Mesenchymal stem cell (in vitro differentiated cells and primary cell): ENCODE results near the gene CCDC158.

Experiments
- DNase-seq: peaks from one replicate; pipeline ENCODE4 v3.0.0-alpha.2; 2013
- H2AFZ ChIP-seq: one replicate; pipeline ENCODE4 v1.6.1; 2013; ENCODE audit warnings: low read depth, mild to moderate bottlenecking, control low read depth, inconsistent platforms, low read length, moderate library complexity
- H2AK5ac ChIP-seq: 2 replicates; pipeline ENCODE4 v1.6.1; 2013; ENCODE audit warnings: low read length, moderate library complexity, mild to moderate bottlenecking, inconsistent platforms; ENCODE audit not compliant: severe bottlenecking
- H2BK120ac ChIP-seq: one replicate; pipeline ENCODE4 v1.6.1; 2013; ENCODE audit warnings: low read depth, mild to moderate bottlenecking, inconsistent platforms, low read length, moderate library complexity
- H2BK12ac ChIP-seq, 2 experiments: one replicate each; pipeline ENCODE4 v1.6.1; 2013; ENCODE audit warnings: inconsistent platforms in 2 of 2, low read length in 2 of 2, mild to moderate bottlenecking in 2 of 2, moderate library complexity in 2 of 2, control low read depth in 1 of 2
- H2BK15ac ChIP-seq: one replicate; pipeline ENCODE4 v1.6.1; 2013; ENCODE audit warnings: mild to moderate bottlenecking, low read depth, inconsistent platforms; ENCODE audit not compliant: poor library complexity, severe bottlenecking
- H2BK5ac ChIP-seq: 2 replicates; pipeline ENCODE4 v1.6.1; 2013; ENCODE audit warnings: low read depth, mild to moderate bottlenecking, low read length, control low read depth, inconsistent platforms; ENCODE audit not compliant: poor library complexity, severe bottlenecking
- H3K14ac ChIP-seq, 2 experiments: one replicate each; pipeline ENCODE4 v1.6.1; 2013; ENCODE audit warnings: inconsistent platforms in 2 of 2, low read length in 2 of 2, control low read depth in 1 of 2, mild to moderate bottlenecking in 1 of 2, moderate library complexity in 1 of 2
- H3K18ac ChIP-seq, 2 experiments: one replicate each; pipeline ENCODE4 v1.6.1; 2013; ENCODE audit warnings: inconsistent platforms in 2 of 2, low read length in 2 of 2, control low read depth in 1 of 2, low read depth in 1 of 2, mild to moderate bottlenecking in 1 of 2
- H3K23ac ChIP-seq, 2 experiments: one replicate each; pipeline ENCODE4 v1.6.1; 2013; ENCODE audit warnings: inconsistent platforms in 2 of 2, low read length in 2 of 2, mild to moderate bottlenecking in 2 of 2, moderate library complexity in 2 of 2, control low read depth in 1 of 2
- H3K27ac ChIP-seq: 2 replicates; pipeline ENCODE4 v1.5.1; 2013; ENCODE audit warnings: mild to moderate bottlenecking, moderate library complexity, low read length, control low read depth, inconsistent platforms; ENCODE audit not compliant: poor library complexity, severe bottlenecking
- H3K27me3 ChIP-seq, 2 experiments: 2 replicates each; pipeline versions ENCODE4 v1.6.1 to v1.7.0; 2013; ENCODE audit warnings: low read length in 2 of 2, mild to moderate bottlenecking in 2 of 2, moderate library complexity in 2 of 2, control low read depth in 1 of 2, inconsistent platforms in 1 of 2; ENCODE audit not compliant: control insufficient read depth in 1 of 2, insufficient read depth in 1 of 2
- H3K36me3 ChIP-seq, 2 experiments: 2 replicates each; pipeline versions ENCODE4 v1.6.1 to v1.7.0; 2013; ENCODE audit warnings: low read length in 2 of 2, control low read depth in 1 of 2, inconsistent platforms in 1 of 2, low read depth in 1 of 2, mild to moderate bottlenecking in 1 of 2; ENCODE audit not compliant: insufficient read depth in 2 of 2, control insufficient read depth in 1 of 2
- H3K4ac ChIP-seq, 2 experiments: one replicate each; pipeline ENCODE4 v1.6.1; 2013; ENCODE audit warnings: inconsistent platforms in 2 of 2, low read length in 2 of 2, mild to moderate bottlenecking in 2 of 2, moderate library complexity in 2 of 2, control low read depth in 1 of 2, low read depth in 1 of 2
- H3K4me1 ChIP-seq: 2 replicates; pipeline ENCODE4 v1.6.1; 2013; ENCODE audit warnings: low read depth, low read length, control low read depth; ENCODE audit not compliant: control insufficient read depth, insufficient read depth
- H3K4me2 ChIP-seq: 2 replicates; pipeline ENCODE4 v1.6.1; 2013; ENCODE audit warnings: low read length, mild to moderate bottlenecking, inconsistent platforms; ENCODE audit not compliant: poor library complexity, severe bottlenecking
- H3K4me3 ChIP-seq, 2 experiments: 2 replicates each; pipeline versions ENCODE4 v1.5.1 to v1.7.0; 2013; ENCODE audit warnings: low read length in 2 of 2, mild to moderate bottlenecking in 2 of 2, control low read depth in 1 of 2, low read depth in 1 of 2; ENCODE audit not compliant: insufficient read depth in 1 of 2
- H3K79me1 ChIP-seq: replicated peaks from 2 replicates; pipeline ENCODE4 v1.6.1; 2013; ENCODE audit warnings: mild to moderate bottlenecking, control low read depth, low read length, inconsistent platforms; ENCODE audit not compliant: poor library complexity, severe bottlenecking
- H3K9ac ChIP-seq: 2 replicates; pipeline ENCODE4 v1.7.0; 2013; ENCODE audit warnings: mild to moderate bottlenecking, low read length, moderate library complexity
- H3K9me3 ChIP-seq: 2 replicates; pipeline ENCODE4 v1.7.0; 2013; ENCODE audit warnings: mild to moderate bottlenecking, low read length; ENCODE audit not compliant: control insufficient read depth
- H4K8ac ChIP-seq: one replicate; pipeline ENCODE4 v1.6.1; 2013; ENCODE audit warnings: inconsistent platforms, mild to moderate bottlenecking, low read length, moderate library complexity
- H4K91ac ChIP-seq: one replicate; pipeline ENCODE4 v1.6.1; 2013; ENCODE audit warnings: mild to moderate bottlenecking, low read length, inconsistent platforms
- WGBS: methylation state at CpG from one replicate; pipeline ENCODE4 v1.1.7; 2013; ENCODE audit warnings: mixed read lengths; 5-methylcytosine and 5-hydroxymethylcytosine counted together

The CCDC158 gene

DNA sequence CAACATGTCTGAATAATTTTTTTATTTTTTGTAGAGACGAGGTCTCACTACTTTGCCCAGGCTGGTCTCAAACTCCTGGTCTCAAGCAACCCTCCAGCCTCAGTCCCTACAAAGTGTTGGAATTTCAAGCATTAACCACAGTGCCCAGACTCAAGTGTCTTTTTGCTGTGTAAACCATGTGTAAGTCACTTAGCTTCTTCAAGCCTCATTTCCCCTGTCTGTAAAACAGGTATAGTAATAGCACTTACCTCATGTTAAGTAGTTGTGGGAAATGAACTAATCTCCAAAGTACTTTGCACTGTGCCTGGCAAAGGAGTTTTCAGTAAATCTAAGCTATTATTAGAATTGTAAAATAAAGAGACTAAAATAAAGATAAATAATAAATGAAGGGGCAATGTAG lies 78.8 kb downstream of the CCDC158 start:
- no peak overlapping the region for H3K14ac ChIP-seq
- H4K91ac ChIP-seq: no peak overlapping the region
- H2BK5ac ChIP-seq: no peak overlapping the region
- no peak overlapping the region for H2BK12ac ChIP-seq
- no peak overlapping the region for H2AK5ac ChIP-seq
- WGBS: 81% methylated on average over 1 of the region's 1 CpG
- H3K36me3 ChIP-seq: no peaks in the 10 kb centered on the region
- H3K9ac ChIP-seq: no peak overlapping the region
- no peak overlapping the region for H3K27ac ChIP-seq
- H3K9me3 ChIP-seq: peaks cover 3% of the 10 kb centered on the region
- no peak overlapping the region for H4K8ac ChIP-seq
- no peaks in the 10 kb centered on the region for H3K79me1 ChIP-seq
- H2BK15ac ChIP-seq: no peak overlapping the region
- H3K4me3 ChIP-seq: no peak overlapping the region
- no peak overlapping the region for H3K18ac ChIP-seq
- H3K4ac ChIP-seq: no peak overlapping the region
- DNase-seq: no peak
- H3K27me3 ChIP-seq: no peaks in the 10 kb centered on the region
- H3K4me2 ChIP-seq: no peak overlapping the region
- no peak overlapping the region for H3K23ac ChIP-seq
- H2BK120ac ChIP-seq: no peak overlapping the region
- no peaks in the 10 kb centered on the region for H3K4me1 ChIP-seq
- H2AFZ ChIP-seq: no peak overlapping the region

DNA sequence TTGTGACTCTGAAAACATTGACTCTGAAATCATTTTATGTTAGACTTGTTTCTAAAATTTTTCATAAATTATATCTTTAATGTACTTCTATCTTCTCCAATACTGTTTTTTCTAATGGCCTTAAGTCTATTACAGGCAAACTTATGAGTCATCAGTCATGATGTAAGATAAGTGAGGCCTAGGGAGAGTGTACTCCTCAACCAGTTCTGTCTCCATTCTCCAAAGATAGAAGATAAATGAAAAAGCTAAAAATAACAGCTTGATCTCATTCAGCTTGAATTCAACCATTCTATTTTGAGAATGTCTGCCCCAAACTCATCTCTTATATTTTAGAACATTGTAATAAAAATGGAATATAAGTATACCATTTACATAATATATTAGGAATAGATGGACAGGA lies 79.9 kb downstream of the CCDC158 start:
- Histone ChIP-seq H4K91ac (no peak overlapping the region), H2AFZ (no peak overlapping the region), H2BK5ac (no peak overlapping the region), H3K27ac (no peak overlapping the region), H3K14ac (no peak overlapping the region), H3K18ac (no peak overlapping the region), H3K36me3 (no peaks in the 10 kb centered on the region), H3K9me3 (peaks cover 3% of the 10 kb centered on the region), H3K79me1 (no peaks in the 10 kb centered on the region), H4K8ac (no peak overlapping the region), H3K9ac (no peak overlapping the region), H2BK15ac (no peak overlapping the region), H3K27me3 (no peaks in the 10 kb centered on the region), H2BK12ac (no peak overlapping the region), H3K4me3 (no peak overlapping the region), H2BK120ac (no peak overlapping the region), H3K4ac (no peak overlapping the region), H2AK5ac (no peak overlapping the region), H3K23ac (no peak overlapping the region), H3K4me1 (no peaks in the 10 kb centered on the region), H3K4me2 (no peak overlapping the region)
- DNase-seq: peak; percentile 88

GRCh38 chr4:76339364-76339763 lies 81.6 kb downstream of the CCDC158 start:
- H3K4ac ChIP-seq: no peak overlapping the region
- no peak overlapping the region for H2BK120ac ChIP-seq
- H3K4me3 ChIP-seq: no peak overlapping the region
- H3K27ac ChIP-seq: no peak overlapping the region
- peak; percentile 55 for DNase-seq
- no peak overlapping the region for H3K23ac ChIP-seq
- H3K18ac ChIP-seq: no peak overlapping the region
- H3K4me2 ChIP-seq: no peak overlapping the region
- H2BK15ac ChIP-seq: no peak overlapping the region
- H3K4me1 ChIP-seq: no peaks in the 10 kb centered on the region
- H3K36me3 ChIP-seq: no peaks in the 10 kb centered on the region
- H3K27me3 ChIP-seq: no peaks in the 10 kb centered on the region
- no peaks in the 10 kb centered on the region for H3K79me1 ChIP-seq
- H4K8ac ChIP-seq: no peak overlapping the region
- WGBS: 17% methylated on average over 1 of the region's 2 CpGs
- H3K9me3 ChIP-seq: no peaks in the 10 kb centered on the region
- no peak overlapping the region for H4K91ac ChIP-seq
- no peak overlapping the region for H3K14ac ChIP-seq
- no peak overlapping the region for H2BK12ac ChIP-seq
- H2AK5ac ChIP-seq: no peak overlapping the region
- no peak overlapping the region for H2AFZ ChIP-seq
- H2BK5ac ChIP-seq: no peak overlapping the region
- H3K9ac ChIP-seq: no peak overlapping the region

DNA sequence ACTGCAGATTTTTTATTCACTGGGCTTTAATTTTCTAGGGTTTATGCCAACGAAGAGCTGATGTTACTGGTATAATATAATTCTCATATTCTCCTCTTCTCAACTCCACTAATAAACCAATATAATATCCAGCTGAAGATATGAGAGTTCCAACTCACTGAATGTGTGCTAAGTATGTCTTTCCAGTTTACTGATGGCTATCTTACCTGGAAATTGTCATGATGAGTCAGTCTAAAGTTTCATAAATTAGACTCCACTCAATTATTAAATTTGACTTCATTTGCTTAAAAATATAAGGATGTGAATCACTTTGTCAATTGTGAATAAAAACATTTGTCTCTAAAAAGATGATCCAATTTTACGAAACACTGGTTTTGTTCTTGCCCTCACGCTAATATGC lies 86.1 kb downstream of the CCDC158 start:
- no peak overlapping the region for H3K18ac ChIP-seq
- no peak overlapping the region for H4K91ac ChIP-seq
- no peaks in the 10 kb centered on the region for H3K9me3 ChIP-seq
- no peak overlapping the region for H3K4me3 ChIP-seq
- no peak overlapping the region for H3K9ac ChIP-seq
- DNase-seq: no peak
- H2BK120ac ChIP-seq: no peak overlapping the region
- no peaks in the 10 kb centered on the region for H3K27me3 ChIP-seq
- H2BK12ac ChIP-seq: no peak overlapping the region
- 91% methylated on average over 2 of the region's 3 CpGs for WGBS
- no peak overlapping the region for H3K27ac ChIP-seq
- H2AFZ ChIP-seq: no peak overlapping the region
- H4K8ac ChIP-seq: no peak overlapping the region
- H2BK15ac ChIP-seq: no peak overlapping the region
- H3K4me1 ChIP-seq: no peaks in the 10 kb centered on the region
- H3K4ac ChIP-seq: no peak overlapping the region
- no peak overlapping the region for H3K14ac ChIP-seq
- H2AK5ac ChIP-seq: no peak overlapping the region
- H3K4me2 ChIP-seq: no peak overlapping the region
- H2BK5ac ChIP-seq: no peak overlapping the region
- H3K23ac ChIP-seq: no peak overlapping the region
- H3K36me3 ChIP-seq: no peaks in the 10 kb centered on the region
- H3K79me1 ChIP-seq: no peaks in the 10 kb centered on the region
